Measurements from ENCODE around the gene LENEP. TPM values are rescaled to one million over a fixed set of nuclear protein-coding genes. Genes with fewer than 3 reads are reported as not detected.

LENEP gene
- total RNA-seq, 1 experiment from 2014 or later, result not detected

GRCh38 chr1:154960446-154961136 lies 32.8 kb upstream of the LENEP start:
- DNase-seq (ENCODE audit: low read depth), result no peak

GRCh38 chr1:154961207-154962155 lies 31.9 kb upstream of the LENEP start, which contains the start of gene PYGO2:
Gene PYGO2 (minus strand): TSS chr1:154961782. CDS start chr1:154961576, 206 bp downstream.
- peak; percentile 73 for DNase-seq (ENCODE audit: low read depth)

- DNase-seq (ENCODE audit: low read depth), result peak; percentile 27
Observed at GRCh38 chr1:154962156-154962749, 31.1 kb upstream of the LENEP start.

GRCh38 chr1:154962795-154963330 lies 30.5 kb upstream of the LENEP start:
- DNase-seq (ENCODE audit: low read depth), result no peak

- DNase-seq (ENCODE audit: low read depth), result no peak
Observed at GRCh38 chr1:154963643-154964042, 29.7 kb upstream of the LENEP start.

- DNase-seq (ENCODE audit: low read depth), result no peak
Observed at GRCh38 chr1:154964359-154964758, 29.0 kb upstream of the LENEP start.

- no peak for DNase-seq (ENCODE audit: low read depth)
Observed at GRCh38 chr1:154966111-154966510, 27.3 kb upstream of the LENEP start.

- DNase-seq (ENCODE audit: low read depth), result no peak
Observed at GRCh38 chr1:154967331-154967950, 25.9 kb upstream of the LENEP start.

GRCh38 chr1:154968731-154969130 lies 24.7 kb upstream of the LENEP start:
- DNase-seq (ENCODE audit: low read depth), result no peak

- no peak for DNase-seq (ENCODE audit: low read depth)
Observed at GRCh38 chr1:154969246-154969645, 24.1 kb upstream of the LENEP start.

GRCh38 chr1:154969860-154970452 lies 23.4 kb upstream of the LENEP start:
- DNase-seq (ENCODE audit: low read depth), result no peak

- peak; percentile 94 for DNase-seq (ENCODE audit: low read depth)
Observed at GRCh38 chr1:154970631-154971340, 22.6 kb upstream of the LENEP start, which contains the start of gene SHC1. Gene SHC1 (minus strand): TSS chr1:154970747. CDS start chr1:154970526, 221 bp downstream.

GRCh38 chr1:154971341-154971998 lies 21.9 kb upstream of the LENEP start:
- DNase-seq (ENCODE audit: low read depth), result no peak

GRCh38 chr1:154972213-154972516 lies 21.2 kb upstream of the LENEP start:
- DNase-seq (ENCODE audit: low read depth), result no peak

- DNase-seq (ENCODE audit: low read depth), result peak; percentile 95
Observed at GRCh38 chr1:154972517-154973343, 20.7 kb upstream of the LENEP start.

GRCh38 chr1:154973344-154974101 lies 19.9 kb upstream of the LENEP start:
- DNase-seq (ENCODE audit: low read depth), result peak; percentile 98

GRCh38 chr1:154974102-154974807 lies 19.1 kb upstream of the LENEP start, which contains the start of gene CKS1B:
Gene CKS1B (plus strand): TSS chr1:154974681. CDS start chr1:154974746, 65 bp downstream.
- peak; percentile 100 for DNase-seq (ENCODE audit: low read depth)
